ENCODE data around the gene ABCF2. TPM values are rescaled to one million over a fixed set of nuclear protein-coding genes. Genes with fewer than 3 reads are reported as not detected.
A peak's percentile ranks its signal among the peaks of the same experiment; 100 is the strongest.

Gene ABCF2
- total and polyA plus RNA-seq, 10 of the 15 experiments (the other 5 are each of a cell fraction or from before 2014, with no cell fraction given) = 29.3 to 76.3 (median 57.1) TPM

GRCh38 chr7:151172273-151173141 is 54.5 kb downstream of the ABCF2 start:
- ChIA-PET SMC1A (ENCODE audit: uncharacterized antibody, unreplicated experiment) (interaction anchor here (0.7 kb wide), 1 partner anchor 224 kb away, joined by 3 read pairs; no protein-coding TSS in a partner anchor), POLR2A (no interaction called here), CTCF (interaction anchor here (0.7 to 1.2 kb wide), 8 partner anchors 10 to 275 kb away, joined by 3 to 8 read pairs (median 3); no protein-coding TSS in a partner anchor), RAD21 (ENCODE audit: unreplicated experiment) (no interaction called here)
- Histone ChIP-seq H3K79me2 (ENCODE audit: control insufficient read depth, insufficient read depth, low read length) (no peaks in the 10 kb centered on the region), H3K9ac (ENCODE audit: control insufficient read depth, insufficient read depth, low read length) (no peak overlapping the region), H2AFZ (ENCODE audit: control insufficient read depth, low read depth, low read length) (no peak overlapping the region), H3K27me3 (replicated peaks in 1 of 2; ENCODE audit: control insufficient read depth in 2 of 2, insufficient read depth in 2 of 2, low read length in 1 of 2) (peaks cover 5 to 19% of the 10 kb centered on the region in 2 experiments), H3K9me3 (replicated peaks; ENCODE audit: control insufficient read depth, insufficient read depth, low read length) (no peaks in the 10 kb centered on the region), H3K4me3 (no peak overlapping the region), H3K36me3 (ENCODE audit: control insufficient read depth in 2 of 2, insufficient read depth in 2 of 2, low read length in 1 of 2) (no peaks in the 10 kb centered on the region), H3K4me2 (ENCODE audit: control insufficient read depth, insufficient read depth) (no peak overlapping the region), H3K27ac (ENCODE audit: control insufficient read depth, insufficient read depth) (no peak overlapping the region), H4K20me1 (ENCODE audit: control insufficient read depth, insufficient read depth) (no peaks in the 10 kb centered on the region), H3K4me1 (ENCODE audit: control insufficient read depth, insufficient read depth, low read length) (no peaks in the 10 kb centered on the region)
- in situ Hi-C loops (cut with MboI) = no loop called here
- ATAC-seq (peak; percentile 87), FAIRE-seq (peak; percentile 57), DNase-seq (ENCODE audit: low read depth, low spot score) (no peak)
- 20% methylated on average over 42 of the region's 42 CpGs for WGBS (ENCODE audit: insufficient coverage, insufficient replicate concordance, low lambda C conversion rate, missing lambda C conversion rate)
- intact Hi-C loops (cut with micrococcal nuclease; ENCODE audit: unreplicated experiment) = loop anchor here (1.0 to 5.0 kb wide), 2 partner anchors 48 to 70 kb away; no protein-coding TSS in a partner anchor
- BruUV-seq (replicated peaks) = no TSS peak
- TF ChIP-seq RFX5 (IDR thresholded peaks at IDR 0.05; ENCODE audit: low read depth, low read length) = no peak
- no peak for TF ChIP-seq MTA3 (IDR thresholded peaks at IDR 0.05; ENCODE audit: borderline replicate concordance, low read length)
- TF ChIP-seq BACH1 (IDR thresholded peaks at IDR 0.05; ENCODE audit: borderline replicate concordance) = no peak
- TF ChIP-seq IRF3 (IDR thresholded peaks at IDR 0.05) = 0 out of 2 replicates have a peak, but pooled peaks have one; percentile 46
- 0 out of 2 replicates have a peak, but pooled peaks have one; percentile 23 for TF ChIP-seq HCFC1 (IDR thresholded peaks at IDR 0.05; ENCODE audit: low read length)
- TF ChIP-seq RB1 (IDR thresholded peaks at IDR 0.05; ENCODE audit: borderline replicate concordance) = peak; percentile 86
- no peak for TF ChIP-seq ZSCAN29 (IDR thresholded peaks at IDR 0.05)
- TF ChIP-seq E2F8 (IDR thresholded peaks at IDR 0.05; ENCODE audit: low read depth, partially characterized antibody) = no peak
- no peak for TF ChIP-seq JUND (IDR thresholded peaks at IDR 0.05; ENCODE audit: low read depth, low read length)
- TF ChIP-seq NRF1 (conservative IDR thresholded peaks at IDR 0.05; ENCODE audit: low read depth, low read length) = no peak
- no peak for TF ChIP-seq SUZ12 (IDR thresholded peaks at IDR 0.05; ENCODE audit: unreplicated experiment)
- no peak for TF ChIP-seq SMAD5 (IDR thresholded peaks at IDR 0.05; ENCODE audit: low read depth)
- peak; percentile 96 for TF ChIP-seq SMC3 (IDR thresholded peaks at IDR 0.05; ENCODE audit: borderline replicate concordance, low read length)
- TF ChIP-seq CBFB (IDR thresholded peaks at IDR 0.05; ENCODE audit: low read depth) = 0 out of 2 replicates have a peak, but pooled peaks have one; percentile 30
- TF ChIP-seq POLR2AphosphoS2 (IDR thresholded peaks at IDR 0.05; ENCODE audit: low read depth, low read length) = no peak
- no peak for TF ChIP-seq HDGF (IDR thresholded peaks at IDR 0.05)
- no peak for TF ChIP-seq NFIC (IDR thresholded peaks at IDR 0.05; ENCODE audit: low read depth, low read length)
- TF ChIP-seq KLF5 (IDR thresholded peaks at IDR 0.05; ENCODE audit: partially characterized antibody) = peak; percentile 48
- TF ChIP-seq HDAC2 (IDR thresholded peaks at IDR 0.05) = no peak
- TF ChIP-seq STAT3 (IDR thresholded peaks at IDR 0.05; ENCODE audit: low read depth, low read length) = no peak
- TF ChIP-seq RAD51 (IDR thresholded peaks at IDR 0.05) = no peak
- TF ChIP-seq GATAD2B (conservative IDR thresholded peaks at IDR 0.05; ENCODE audit: low read depth) = no peak
